ENCODE data around the gene ODAD4. TPM values are rescaled to one million over a fixed set of nuclear protein-coding genes. Genes with fewer than 3 reads are reported as not detected.
A peak's percentile ranks its signal among the peaks of the same experiment; 100 is the strongest.

Gene ODAD4
- total RNA-seq, 2 experiments from 2014 or later = 0.81 to 1.4 TPM

DNA sequence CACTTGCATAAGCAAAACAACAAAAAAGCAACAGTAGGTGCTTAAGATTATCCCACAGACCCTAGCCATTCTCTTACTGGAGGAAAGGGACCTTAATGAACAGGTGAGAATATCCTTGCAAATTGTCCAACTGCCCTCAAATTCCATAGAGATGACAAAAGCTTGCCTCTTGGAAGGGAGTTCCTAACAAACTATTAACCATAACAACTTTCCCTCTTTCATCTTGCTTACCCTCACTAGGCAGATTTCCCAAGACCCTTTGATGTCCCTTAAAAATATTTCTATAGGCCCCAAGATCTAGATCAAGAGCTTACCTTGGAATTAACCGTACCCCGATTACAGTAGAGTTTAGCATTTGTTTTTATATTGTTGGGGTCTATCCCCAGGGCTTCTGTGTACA, 58.0 kb downstream of the ODAD4 start:
- DNase-seq = no peak
- Mint-ChIP-seq H3K9me3 (no peaks in the 10 kb centered on the region), H3K4me1 (ENCODE audit: low read depth) (peaks cover 15% of the 10 kb centered on the region), H3K27me3 (no peaks in the 10 kb centered on the region), H3K4me3 (no peak overlapping the region), H3K27ac (peak overlapping the region; percentile 88), H3K36me3 (ENCODE audit: low read depth) (peaks cover 55% of the 10 kb centered on the region)
- POLR2A ChIA-PET = interaction anchor here (0.8 to 2.1 kb wide), 3 partner anchors 8 to 31 kb away, joined by 3 to 4 read pairs (median 4); partner anchors contain the start of gene NKIRAS2
- ATAC-seq = no peak
- intact Hi-C loops (cut with micrococcal nuclease) = no loop called here
- TF ChIP-seq, protein P1, sequence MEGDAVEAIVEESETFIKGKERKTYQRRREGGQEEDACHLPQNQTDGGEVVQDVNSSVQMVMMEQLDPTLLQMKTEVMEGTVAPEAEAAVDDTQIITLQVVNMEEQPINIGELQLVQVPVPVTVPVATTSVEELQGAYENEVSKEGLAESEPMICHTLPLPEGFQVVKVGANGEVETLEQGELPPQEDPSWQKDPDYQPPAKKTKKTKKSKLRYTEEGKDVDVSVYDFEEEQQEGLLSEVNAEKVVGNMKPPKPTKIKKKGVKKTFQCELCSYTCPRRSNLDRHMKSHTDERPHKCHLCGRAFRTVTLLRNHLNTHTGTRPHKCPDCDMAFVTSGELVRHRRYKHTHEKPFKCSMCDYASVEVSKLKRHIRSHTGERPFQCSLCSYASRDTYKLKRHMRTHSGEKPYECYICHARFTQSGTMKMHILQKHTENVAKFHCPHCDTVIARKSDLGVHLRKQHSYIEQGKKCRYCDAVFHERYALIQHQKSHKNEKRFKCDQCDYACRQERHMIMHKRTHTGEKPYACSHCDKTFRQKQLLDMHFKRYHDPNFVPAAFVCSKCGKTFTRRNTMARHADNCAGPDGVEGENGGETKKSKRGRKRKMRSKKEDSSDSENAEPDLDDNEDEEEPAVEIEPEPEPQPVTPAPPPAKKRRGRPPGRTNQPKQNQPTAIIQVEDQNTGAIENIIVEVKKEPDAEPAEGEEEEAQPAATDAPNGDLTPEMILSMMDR (IDR thresholded peaks at IDR 0.05) = no peak
- CTCF ChIA-PET = no interaction called here

DNA sequence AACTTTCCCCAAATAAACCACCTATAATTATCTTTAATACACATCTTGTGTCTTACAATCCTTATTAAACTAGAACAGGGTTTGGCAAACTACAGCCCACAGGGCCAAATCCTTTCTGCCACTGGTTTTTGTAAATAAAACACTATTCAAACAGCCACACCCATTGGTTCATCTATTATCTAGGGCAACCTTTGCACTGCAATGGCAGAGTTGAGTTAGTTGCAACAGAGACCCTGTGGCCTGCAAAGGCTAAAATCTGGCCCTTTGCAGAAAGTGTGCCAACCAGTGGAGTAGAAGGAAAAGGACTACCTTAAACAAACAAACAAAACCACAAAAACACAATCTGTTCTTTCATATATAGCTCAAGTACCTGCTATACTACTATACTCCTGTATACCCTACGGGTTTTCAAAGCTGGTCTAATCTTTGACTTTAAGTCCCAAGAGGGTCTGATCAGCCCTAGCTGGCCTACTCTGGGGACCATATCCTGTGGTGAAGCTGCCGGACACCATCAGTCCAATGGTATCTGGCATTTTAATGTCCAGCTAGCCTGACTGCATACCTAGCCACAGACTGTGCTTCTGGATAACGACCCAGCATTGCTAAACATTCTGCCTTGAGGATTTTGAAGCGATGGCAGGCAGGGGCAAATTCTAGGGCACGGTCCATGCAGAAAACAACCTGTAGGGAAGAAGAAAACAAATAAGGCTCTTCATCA, 59.4 kb downstream of the ODAD4 start:
- POLR2A ChIA-PET = interaction anchor here (0.6 to 1.9 kb wide), 4 partner anchors 9 to 133 kb away, joined by 3 to 6 read pairs (median 5); partner anchors contain the start of gene DNAJC7
- CTCF ChIA-PET = interaction anchor here (1.0 kb wide), 1 partner anchor 27 kb away, joined by 3 read pairs; the partner anchor contains the start of gene DNAJC7
- Mint-ChIP-seq H3K27ac (peak overlapping the region; percentile 11), H3K9me3 (no peaks in the 10 kb centered on the region), H3K4me1 (ENCODE audit: low read depth) (peaks cover 15% of the 10 kb centered on the region), H3K27me3 (no peaks in the 10 kb centered on the region), H3K4me3 (no peak overlapping the region), H3K36me3 (ENCODE audit: low read depth) (peaks cover 54% of the 10 kb centered on the region)
- ATAC-seq = no peak
- no peak for DNase-seq
- intact Hi-C loops (cut with micrococcal nuclease) = no loop called here
- TF ChIP-seq, protein P1 (IDR thresholded peaks at IDR 0.05) = no peak

DNA sequence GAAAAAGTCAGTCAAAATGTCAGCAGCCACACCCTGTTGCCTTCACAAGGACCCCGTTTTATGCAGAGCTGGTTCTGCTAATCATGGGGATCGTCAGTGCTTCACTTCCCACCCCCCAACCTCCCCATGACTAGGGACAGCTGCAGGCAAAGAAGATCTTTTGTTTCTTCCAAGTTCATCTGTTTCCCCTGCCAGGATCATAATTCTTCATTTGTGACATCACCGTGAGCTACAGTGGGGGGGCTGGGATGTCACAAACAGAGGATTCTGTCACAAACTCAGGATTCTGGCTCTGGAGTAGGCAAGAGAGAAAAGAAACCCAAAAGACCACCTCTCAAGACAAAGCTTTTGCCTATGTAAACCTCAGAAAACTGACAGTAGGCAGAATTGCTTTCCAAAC, 62.2 kb downstream of the ODAD4 start:
- POLR2A ChIA-PET = interaction anchor here (1.0 kb wide), 1 partner anchor 10 kb away, joined by 3 read pairs; no protein-coding TSS in a partner anchor
- H3K4me3 Mint-ChIP-seq = no peak overlapping the region
- DNase-seq (no peak), ATAC-seq (no peak)
- H3K9me3 Mint-ChIP-seq = no peaks in the 10 kb centered on the region
- H3K36me3 Mint-ChIP-seq (ENCODE audit: low read depth) = peaks cover 56% of the 10 kb centered on the region
- H3K27ac Mint-ChIP-seq = no peak overlapping the region
- TF ChIP-seq, protein P1 (IDR thresholded peaks at IDR 0.05) = no peak
- intact Hi-C loops (cut with micrococcal nuclease) = no loop called here
- H3K27me3 Mint-ChIP-seq = no peaks in the 10 kb centered on the region
- peaks cover 21% of the 10 kb centered on the region for H3K4me1 Mint-ChIP-seq (ENCODE audit: low read depth)
- CTCF ChIA-PET = interaction anchor here (0.8 to 0.9 kb wide), 2 partner anchors 24 to 28 kb away, joined by 3 read pairs; partner anchors contain the start of gene NKIRAS2

DNA sequence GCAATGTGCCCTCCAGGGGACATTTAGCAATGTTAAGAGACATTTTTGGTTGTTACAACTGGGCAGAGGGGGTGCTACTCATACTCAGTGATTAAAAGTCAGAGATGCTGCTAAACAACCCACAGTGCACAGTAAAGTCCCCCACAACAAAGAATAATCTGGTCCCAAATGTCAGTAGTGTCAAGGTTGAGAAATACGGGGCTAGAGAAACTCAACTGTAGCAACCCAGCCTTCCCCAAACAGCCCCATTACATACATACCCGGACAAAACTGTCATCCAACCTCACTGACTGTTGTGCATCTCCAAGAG, 66.4 kb downstream of the ODAD4 start:
- POLR2A ChIA-PET = interaction anchor here (0.9 to 1.4 kb wide), 2 partner anchors 9 to 305 kb away, joined by 3 to 4 read pairs; no protein-coding TSS in a partner anchor
- H3K4me1 Mint-ChIP-seq (ENCODE audit: low read depth) = peaks cover 12% of the 10 kb centered on the region
- peaks cover 32% of the 10 kb centered on the region for H3K36me3 Mint-ChIP-seq (ENCODE audit: low read depth)
- no peak overlapping the region for H3K4me3 Mint-ChIP-seq
- TF ChIP-seq, protein P1 (IDR thresholded peaks at IDR 0.05) = no peak
- intact Hi-C loops (cut with micrococcal nuclease) = no loop called here
- CTCF ChIA-PET = interaction anchor here (1.3 kb wide), 1 partner anchor 23 kb away, joined by 3 read pairs; the partner anchor contains the start of gene NKIRAS2
- no peaks in the 10 kb centered on the region for H3K27me3 Mint-ChIP-seq
- DNase-seq (no peak), ATAC-seq (no peak)
- peak overlapping the region; percentile 82 for H3K27ac Mint-ChIP-seq
- no peaks in the 10 kb centered on the region for H3K9me3 Mint-ChIP-seq

DNA sequence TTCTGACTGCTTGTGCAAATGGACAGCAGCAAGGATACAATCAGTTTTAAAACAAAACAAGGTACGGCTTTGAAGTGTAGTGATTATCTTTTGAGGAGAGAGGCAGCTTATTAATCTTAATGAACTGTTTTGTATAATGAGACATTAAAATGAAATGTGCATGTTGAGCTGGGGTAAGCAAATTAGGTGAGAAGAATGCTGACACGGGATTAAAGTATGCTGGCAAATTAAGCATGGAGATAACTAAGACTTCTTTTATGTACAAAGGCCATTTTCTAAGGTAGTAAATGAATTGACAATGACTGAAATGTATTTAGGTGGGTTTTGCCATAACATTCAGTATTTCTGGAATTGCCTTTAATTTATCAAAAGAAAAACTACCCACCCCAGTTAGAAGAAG, 68.1 kb downstream of the ODAD4 start:
- ATAC-seq (no peak), DNase-seq (no peak)
- TF ChIP-seq, protein P1 (IDR thresholded peaks at IDR 0.05) = no peak
- POLR2A ChIA-PET = interaction anchor here (0.9 kb wide), 1 partner anchor 8 kb away, joined by 3 read pairs; no protein-coding TSS in a partner anchor
- CTCF ChIA-PET = interaction anchor here (1.5 kb wide), 1 partner anchor 32 kb away, joined by 4 read pairs; the partner anchor contains the start of gene CNP
- intact Hi-C loops (cut with micrococcal nuclease) = no loop called here
- Mint-ChIP-seq H3K36me3 (ENCODE audit: low read depth) (peaks cover 34% of the 10 kb centered on the region), H3K9me3 (no peaks in the 10 kb centered on the region), H3K4me1 (ENCODE audit: low read depth) (peaks cover 22% of the 10 kb centered on the region), H3K27ac (no peak overlapping the region), H3K4me3 (no peak overlapping the region), H3K27me3 (no peaks in the 10 kb centered on the region)
